GM18498 (cell line): ENCODE measurements around the gene IL21.
"Not testable (repeated sequence)": the region's sequence is repeated elsewhere in the genome, so short reads cannot be mapped to it uniquely, and the experiment has no call there.

Source experiments
- ATAC-seq: cut with Tn5 transposase; IDR thresholded peaks from one replicate; pipeline ENCODE4 v1.9.1; 2021; ENCODE audit warnings: mild to moderate bottlenecking, moderate library complexity; ENCODE audit not compliant: unreplicated experiment

The IL21 gene

DNA sequence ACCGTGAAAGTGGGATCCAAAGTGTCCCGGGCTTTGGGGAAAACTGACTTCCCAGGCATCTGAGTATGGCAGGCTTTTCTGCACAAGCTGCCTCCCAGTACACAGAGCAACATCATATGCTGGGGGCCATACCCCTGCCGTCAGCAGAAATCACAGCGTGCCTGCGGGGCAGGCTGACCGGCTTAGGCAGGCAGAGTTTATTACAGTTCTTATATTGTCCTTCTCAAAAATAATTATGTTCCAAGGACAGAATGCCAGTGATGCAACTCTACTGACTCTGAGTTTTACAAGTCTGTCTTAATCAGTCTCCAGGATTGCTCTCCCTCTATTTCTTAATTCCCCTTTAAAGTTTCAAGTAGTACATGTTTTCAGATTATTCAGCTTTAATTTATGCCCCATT, 37.0 kb downstream of the IL21 start:
- ATAC-seq = no peak

DNA sequence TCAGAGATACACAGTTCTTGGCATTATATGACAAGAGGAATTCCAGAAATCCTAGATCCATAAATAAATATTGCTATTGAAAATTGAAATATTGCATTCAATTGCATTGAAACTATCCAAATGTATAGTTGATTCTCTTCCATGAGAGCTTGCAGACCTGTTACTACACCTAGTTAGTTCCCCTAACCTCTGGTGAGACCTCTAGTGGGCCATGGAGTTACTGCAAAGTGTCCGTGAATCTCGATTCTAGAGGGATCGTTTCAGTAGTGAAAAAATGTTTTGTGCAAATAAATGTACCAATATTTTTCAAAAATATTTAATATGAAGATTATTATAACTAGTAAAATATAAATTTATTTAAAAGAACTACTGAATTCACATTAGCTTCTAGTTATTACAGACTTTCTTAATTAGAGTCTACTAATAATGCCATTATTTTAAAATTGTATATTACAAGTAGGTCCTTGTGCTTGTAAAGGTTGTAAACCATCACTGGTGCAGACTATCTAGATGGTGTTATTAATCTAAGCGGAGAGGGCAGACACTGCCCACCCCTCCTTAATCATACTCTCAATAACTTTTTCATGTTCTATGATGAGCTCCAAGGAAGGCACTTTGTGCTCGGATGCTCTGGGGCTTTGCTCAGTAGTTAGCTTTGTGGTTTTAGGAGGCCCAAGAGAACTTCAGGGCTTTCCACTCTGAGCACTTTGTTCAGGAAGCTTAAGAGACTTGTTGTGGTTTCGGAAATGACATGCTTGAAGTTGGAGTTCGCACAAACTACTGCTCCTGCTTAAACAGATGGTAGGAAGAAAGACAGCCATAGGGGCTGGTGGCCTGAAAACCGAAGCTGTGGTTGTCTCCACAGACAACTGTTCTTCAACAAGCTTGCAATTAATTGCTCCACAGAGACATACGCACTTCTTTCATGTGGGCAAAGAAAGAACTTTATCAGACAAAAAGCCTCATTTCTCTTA, 42.8 kb downstream of the IL21 start:
- peak; percentile 90 for ATAC-seq

- no peak for ATAC-seq
Observed at GRCh38 chr4:122577189-122577553, 43.7 kb downstream of the IL21 start.

- ATAC-seq = no peak
Observed at GRCh38 chr4:122576261-122577188, 44.3 kb downstream of the IL21 start.

GRCh38 chr4:122574347-122574746, 46.5 kb downstream of the IL21 start:
- not testable (repeated sequence) for ATAC-seq

- ATAC-seq = no peak
Observed at GRCh38 chr4:122562449-122562848, 58.4 kb downstream of the IL21 start.
